BE2C (cell line): Measurements from ENCODE around the gene DUSP22.

Experiments used
- DNase-seq: peaks from one replicate; pipeline ENCODE4 v3.0.0-alpha.2; 2020
- H3K27me3 ChIP-seq: fragments of 250-450 bp; sonication (Bioruptor Pico); 2 replicates; pipeline ENCODE4 v1.5.1; 2020; ENCODE audit warnings: mild to moderate bottlenecking
- H3K36me3 ChIP-seq: fragments of 250-450 bp; sonication (Bioruptor Pico); 2 replicates; pipeline ENCODE4 v1.5.1; 2020; ENCODE audit warnings: mild to moderate bottlenecking
- H3K4me1 ChIP-seq: fragments of 250-450 bp; sonication (Bioruptor Pico); 2 replicates; pipeline ENCODE4 v1.5.1; 2020
- H3K4me3 ChIP-seq: 2 replicates; pipeline ENCODE4 v1.5.1; 2011; ENCODE audit warnings: low read depth, low read length
- H3K9me3 ChIP-seq: fragments of 250-450 bp; sonication (Bioruptor Pico); 2 replicates; pipeline ENCODE4 v1.5.1; 2020
- TF ChIP-seq, protein P1 (sequence below): IDR thresholded peaks from 2 replicates; pipeline ENCODE4 v1.5.1; 2012; ENCODE audit warnings: mild to moderate bottlenecking, low read depth, low read length

DUSP22 gene

DNA sequence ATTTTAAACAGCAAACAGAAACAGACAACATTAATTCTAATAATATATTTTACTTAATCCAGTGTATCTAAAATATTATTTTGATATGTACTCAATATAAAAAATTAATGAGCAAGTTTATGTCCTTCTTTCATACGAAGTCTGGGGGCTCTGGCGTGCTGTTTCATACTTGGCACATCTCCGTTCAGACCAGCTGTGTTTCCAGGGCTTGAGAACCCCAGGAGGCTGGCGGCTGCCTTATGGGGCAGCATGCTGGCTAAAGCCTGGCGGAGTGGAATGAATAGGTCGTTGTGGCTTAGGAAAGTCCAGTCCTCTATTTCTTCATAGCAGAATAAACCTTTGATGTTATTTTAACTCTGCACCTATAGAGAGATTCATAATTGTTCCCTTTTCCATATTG, 43.3 kb downstream of the DUSP22 start:
- DNase-seq: no peak
- Histone ChIP-seq H3K36me3 (no peaks in the 10 kb centered on the region), H3K9me3 (no peaks in the 10 kb centered on the region), H3K27me3 (peaks cover 6% of the 10 kb centered on the region), H3K4me1 (no peaks in the 10 kb centered on the region), H3K4me3 (no peak overlapping the region)
- TF ChIP-seq, protein P1, sequence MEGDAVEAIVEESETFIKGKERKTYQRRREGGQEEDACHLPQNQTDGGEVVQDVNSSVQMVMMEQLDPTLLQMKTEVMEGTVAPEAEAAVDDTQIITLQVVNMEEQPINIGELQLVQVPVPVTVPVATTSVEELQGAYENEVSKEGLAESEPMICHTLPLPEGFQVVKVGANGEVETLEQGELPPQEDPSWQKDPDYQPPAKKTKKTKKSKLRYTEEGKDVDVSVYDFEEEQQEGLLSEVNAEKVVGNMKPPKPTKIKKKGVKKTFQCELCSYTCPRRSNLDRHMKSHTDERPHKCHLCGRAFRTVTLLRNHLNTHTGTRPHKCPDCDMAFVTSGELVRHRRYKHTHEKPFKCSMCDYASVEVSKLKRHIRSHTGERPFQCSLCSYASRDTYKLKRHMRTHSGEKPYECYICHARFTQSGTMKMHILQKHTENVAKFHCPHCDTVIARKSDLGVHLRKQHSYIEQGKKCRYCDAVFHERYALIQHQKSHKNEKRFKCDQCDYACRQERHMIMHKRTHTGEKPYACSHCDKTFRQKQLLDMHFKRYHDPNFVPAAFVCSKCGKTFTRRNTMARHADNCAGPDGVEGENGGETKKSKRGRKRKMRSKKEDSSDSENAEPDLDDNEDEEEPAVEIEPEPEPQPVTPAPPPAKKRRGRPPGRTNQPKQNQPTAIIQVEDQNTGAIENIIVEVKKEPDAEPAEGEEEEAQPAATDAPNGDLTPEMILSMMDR: no peak

DNA sequence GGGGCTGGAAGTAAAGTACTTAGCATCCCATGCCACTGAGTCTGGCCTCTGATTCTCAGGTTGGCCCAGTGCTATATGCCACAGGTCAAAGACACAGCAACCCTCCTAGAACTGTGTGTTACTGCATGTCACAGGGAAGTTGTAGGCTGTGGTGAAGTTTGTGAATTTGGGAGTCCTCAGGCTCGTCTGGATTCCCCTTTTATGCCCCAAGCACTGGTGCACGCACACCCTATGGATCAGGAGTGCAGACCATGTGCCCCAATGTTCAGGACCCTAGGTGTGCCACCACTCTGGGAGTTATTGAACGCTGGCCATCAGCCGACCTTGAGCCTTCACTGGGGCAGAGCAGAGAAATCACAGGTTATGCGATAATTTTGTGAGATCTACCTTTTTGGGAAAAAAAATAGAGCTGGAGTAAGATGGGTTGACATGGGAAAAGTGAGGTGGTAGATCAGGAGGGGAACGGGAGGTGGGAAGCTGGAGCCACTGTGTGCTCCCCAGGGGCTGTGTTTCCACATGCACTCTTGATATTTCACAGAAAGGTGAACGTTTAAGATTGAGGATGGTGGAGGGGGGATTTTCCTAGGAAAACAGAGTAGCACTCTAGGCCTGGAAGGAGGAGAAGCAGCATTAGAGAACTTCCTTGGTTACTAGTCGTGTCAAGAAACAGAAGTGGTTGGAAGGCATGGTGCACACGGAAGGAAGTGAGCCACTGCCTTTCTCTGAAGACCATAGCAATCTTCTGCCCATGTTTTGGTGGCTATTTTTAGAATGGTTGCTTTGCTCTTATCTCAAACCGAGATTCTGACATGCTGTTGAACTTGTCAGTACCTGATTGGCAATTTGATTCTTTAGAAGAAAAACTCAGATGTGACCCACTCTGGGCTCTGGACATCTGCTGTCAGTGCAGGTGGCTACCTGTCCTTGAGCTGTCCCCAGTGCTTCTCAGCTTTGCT, 44.1 kb downstream of the DUSP22 start:
- TF ChIP-seq, protein P1: no peak
- Histone ChIP-seq H3K36me3 (no peaks in the 10 kb centered on the region), H3K4me3 (no peak overlapping the region), H3K27me3 (peaks cover 5% of the 10 kb centered on the region), H3K4me1 (no peaks in the 10 kb centered on the region), H3K9me3 (no peaks in the 10 kb centered on the region)
- DNase-seq: no peak

- H3K27me3 ChIP-seq: peaks cover 3% of the 10 kb centered on the region
- H3K9me3 ChIP-seq: 0 out of 2 replicates have a peak, but pooled peaks cover 4% of the 10 kb centered on the region
- no peaks in the 10 kb centered on the region for H3K36me3 ChIP-seq
- DNase-seq: no peak
- TF ChIP-seq, protein P1: no peak
- no peaks in the 10 kb centered on the region for H3K4me1 ChIP-seq
- H3K4me3 ChIP-seq: no peak overlapping the region
Measured at GRCh38 chr6:337805-338368, 45.6 kb downstream of the DUSP22 start.

DNA sequence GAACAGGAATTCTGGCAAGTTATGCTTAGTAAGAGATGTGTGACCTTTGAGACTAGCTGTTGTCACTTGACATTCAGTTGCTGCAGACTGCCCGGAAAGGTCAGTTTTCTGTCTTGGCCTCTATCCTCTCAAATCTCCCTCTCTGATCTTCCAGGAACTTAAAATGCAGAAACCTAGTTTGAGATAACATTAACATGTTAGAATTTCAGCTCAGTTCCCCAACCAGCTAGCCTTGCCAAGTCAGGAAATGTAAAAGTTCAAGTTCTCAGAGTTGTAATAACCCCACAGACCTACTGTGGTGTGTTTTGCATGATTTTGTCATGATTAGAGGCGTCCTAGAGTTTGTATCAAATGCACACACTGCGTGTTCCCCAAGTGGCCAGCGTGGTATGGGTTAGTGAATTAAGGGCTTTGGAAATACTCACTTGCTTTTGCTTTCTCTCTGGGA, 46.6 kb downstream of the DUSP22 start:
- no peak for DNase-seq
- TF ChIP-seq, protein P1: no peak
- Histone ChIP-seq H3K36me3 (no peaks in the 10 kb centered on the region), H3K4me3 (no peak overlapping the region), H3K9me3 (0 out of 2 replicates have a peak, but pooled peaks cover 4% of the 10 kb centered on the region), H3K4me1 (no peaks in the 10 kb centered on the region), H3K27me3 (no peaks in the 10 kb centered on the region; the same call in 1 of the 2 replicates)

GRCh38 chr6:339480-339879, 47.2 kb downstream of the DUSP22 start:
- TF ChIP-seq, protein P1: no peak
- Histone ChIP-seq H3K4me3 (no peak overlapping the region), H3K4me1 (no peaks in the 10 kb centered on the region), H3K27me3 (no peaks in the 10 kb centered on the region; the same call in 1 of the 2 replicates), H3K9me3 (0 out of 2 replicates have a peak, but pooled peaks cover 4% of the 10 kb centered on the region), H3K36me3 (no peaks in the 10 kb centered on the region)
- DNase-seq: no peak
